HG02610 (cell line): Measurements from ENCODE around the gene MMD2.
"Not testable (repeated sequence)": the region's sequence is repeated elsewhere in the genome, so short reads cannot be mapped to it uniquely, and the experiment has no call there.

Source experiments
- ATAC-seq: cut with Tn5 transposase; IDR thresholded peaks from one replicate; pipeline ENCODE4 v1.9.1; 2021; ENCODE audit warnings: mild to moderate bottlenecking, moderate library complexity; ENCODE audit not compliant: unreplicated experiment

MMD2 gene, protein sequence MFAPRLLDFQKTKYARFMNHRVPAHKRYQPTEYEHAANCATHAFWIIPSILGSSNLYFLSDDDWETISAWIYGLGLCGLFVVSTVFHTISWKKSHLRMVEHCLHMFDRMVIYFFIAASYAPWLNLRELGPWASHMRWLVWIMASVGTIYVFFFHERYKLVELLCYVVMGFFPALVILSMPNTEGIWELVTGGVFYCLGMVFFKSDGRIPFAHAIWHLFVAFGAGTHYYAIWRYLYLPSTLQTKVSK

DNA sequence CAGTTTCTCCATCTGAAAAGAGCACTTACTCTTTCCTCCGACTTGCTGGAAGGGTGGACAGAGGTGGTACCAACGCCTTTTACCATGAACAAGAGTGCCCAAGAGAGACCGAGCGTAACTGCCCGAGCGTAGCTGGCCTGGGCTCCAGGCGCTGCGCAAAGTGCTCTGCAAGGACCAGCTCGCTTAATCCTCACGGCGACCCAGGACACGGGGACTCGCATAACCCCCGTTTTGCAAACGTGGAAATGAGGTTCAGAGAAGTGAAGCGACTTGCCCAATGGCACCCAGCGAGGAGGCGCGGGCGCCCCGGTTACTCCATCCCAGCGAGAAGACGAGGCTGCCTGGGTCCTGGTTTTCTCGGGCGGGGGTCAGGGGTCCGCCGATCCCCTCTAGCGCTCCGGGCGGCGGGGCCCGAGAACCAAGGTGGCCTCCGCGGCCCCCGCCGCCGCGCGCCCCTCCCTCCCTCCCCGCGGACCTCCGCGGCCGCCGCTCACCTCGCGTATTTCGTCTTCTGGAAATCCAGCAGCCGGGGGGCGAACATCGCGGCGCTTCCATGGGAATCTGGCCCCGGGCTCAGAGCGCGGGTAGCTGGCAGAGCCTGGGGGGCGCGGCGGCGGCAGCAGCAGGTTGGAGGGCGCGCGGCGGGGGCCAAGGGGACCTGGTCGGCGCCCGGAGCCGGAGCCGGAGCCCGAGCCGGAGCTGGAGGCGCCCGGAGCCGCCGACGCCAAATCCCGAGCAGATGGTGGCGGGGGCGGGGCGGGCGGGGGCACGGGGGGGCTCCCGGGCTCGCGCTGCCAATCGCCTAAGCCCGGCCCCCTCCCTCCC, at the start of gene MMD2:
Gene MMD2 (minus strand): TSS at position 711 of the 825 bp plus-strand sequence. CDS start 170 bp downstream, at position 541.
- ATAC-seq: no peak

DNA sequence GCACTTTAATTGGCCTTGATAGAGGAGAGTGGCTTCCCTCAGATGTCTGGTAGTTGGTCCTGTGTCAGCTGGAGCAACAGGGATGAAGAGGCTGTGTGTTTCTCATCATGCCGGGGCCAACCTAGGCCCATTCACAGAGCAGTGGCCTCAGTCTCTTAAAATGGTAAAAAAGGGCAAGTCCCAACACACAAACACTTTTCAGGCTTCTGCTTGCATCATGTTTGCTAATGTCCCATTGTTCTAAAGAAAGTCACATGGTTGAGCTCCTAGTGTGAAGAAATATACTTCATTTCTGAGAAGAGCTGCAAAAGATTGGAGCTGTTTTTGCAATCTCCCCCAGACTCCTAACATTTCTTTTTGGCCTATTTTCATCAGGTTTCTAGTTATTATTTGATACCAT, 46.1 kb upstream of the MMD2 start:
- ATAC-seq: no peak

DNA sequence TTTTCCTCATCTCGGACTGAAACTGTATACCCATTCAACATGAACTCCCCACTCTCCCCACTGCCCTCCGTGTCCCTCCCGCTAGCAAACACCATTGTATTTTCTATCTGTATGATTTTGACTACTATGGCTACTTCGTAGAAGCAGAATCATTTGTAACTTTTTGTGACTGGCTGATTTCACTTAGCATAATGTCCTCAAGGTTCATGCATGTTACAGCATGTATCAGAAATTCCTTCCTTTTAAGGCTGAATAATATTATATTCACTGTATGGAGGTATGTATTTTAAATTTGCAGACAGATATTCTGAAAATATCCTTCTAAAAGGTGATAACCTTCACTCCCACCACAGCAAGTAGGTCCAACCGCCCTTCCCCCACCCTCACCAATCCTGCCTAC, 42.9 kb upstream of the MMD2 start:
- ATAC-seq: no peak

DNA sequence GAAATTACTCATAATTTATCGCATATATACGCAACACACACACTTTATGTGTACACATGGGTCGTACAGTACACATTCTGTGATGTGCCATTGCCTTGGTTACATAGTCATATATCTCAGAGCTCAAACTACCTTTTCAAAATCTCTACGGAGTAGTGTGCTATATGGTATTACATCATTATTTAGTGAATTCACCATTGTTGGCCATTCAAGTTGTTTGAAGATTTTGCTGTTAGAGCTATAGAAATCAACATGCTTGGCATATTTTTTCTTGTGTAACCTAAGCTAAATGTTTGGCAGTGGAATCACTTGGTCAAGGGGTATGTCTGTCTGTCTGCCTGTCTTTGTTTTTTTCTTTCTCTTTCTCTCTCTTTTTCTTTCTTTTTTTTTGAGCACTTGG, 42.0 kb upstream of the MMD2 start:
- ATAC-seq: no peak

DNA sequence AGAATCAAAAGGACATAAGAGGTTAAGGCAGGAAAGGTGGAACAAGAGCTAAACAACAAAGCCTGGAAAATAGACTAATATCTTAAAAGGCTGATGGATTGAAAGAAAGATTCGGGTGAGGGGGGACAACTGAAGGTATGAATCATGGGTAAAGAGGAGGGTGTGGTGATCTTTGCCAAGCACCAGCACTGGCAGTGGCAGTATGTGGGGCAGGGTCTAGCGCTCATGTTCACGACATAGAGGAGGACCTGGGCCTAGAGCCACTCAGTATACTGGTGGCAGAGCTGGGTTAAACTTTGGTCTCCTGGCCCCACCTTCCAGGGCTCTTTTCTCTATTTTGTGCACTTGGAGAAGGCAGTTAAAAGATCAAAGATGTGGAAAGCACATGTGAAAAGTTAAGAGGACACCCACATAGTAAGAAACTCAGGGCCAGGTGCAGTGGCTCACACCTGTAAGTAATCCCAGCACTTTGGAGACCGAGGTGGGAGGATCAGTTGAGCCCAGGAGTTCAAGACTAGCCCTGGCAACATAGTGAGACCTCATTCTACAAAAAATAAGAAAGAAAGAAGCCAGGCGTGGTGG, 40.5 kb upstream of the MMD2 start:
- no peak for ATAC-seq

DNA sequence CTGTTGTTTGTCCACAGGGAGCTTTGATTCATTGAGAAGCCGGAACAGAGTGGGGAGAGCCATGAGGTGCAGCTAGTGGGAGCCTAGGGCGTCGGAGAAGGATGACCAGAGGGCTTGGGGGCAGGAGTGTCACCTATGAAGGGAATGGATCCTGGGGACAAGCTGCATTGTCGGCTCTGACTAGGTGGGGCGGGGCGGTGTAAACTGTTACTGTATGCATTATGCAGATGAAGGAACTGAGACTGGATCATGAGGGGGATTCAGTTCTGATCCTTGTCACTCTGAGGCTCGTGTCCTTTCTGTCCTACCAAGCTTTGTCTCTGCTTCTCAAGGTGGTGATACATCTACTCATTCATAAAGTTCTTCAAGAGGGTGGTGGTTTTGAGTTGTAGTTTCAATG, 39.9 kb upstream of the MMD2 start:
- no peak for ATAC-seq

DNA sequence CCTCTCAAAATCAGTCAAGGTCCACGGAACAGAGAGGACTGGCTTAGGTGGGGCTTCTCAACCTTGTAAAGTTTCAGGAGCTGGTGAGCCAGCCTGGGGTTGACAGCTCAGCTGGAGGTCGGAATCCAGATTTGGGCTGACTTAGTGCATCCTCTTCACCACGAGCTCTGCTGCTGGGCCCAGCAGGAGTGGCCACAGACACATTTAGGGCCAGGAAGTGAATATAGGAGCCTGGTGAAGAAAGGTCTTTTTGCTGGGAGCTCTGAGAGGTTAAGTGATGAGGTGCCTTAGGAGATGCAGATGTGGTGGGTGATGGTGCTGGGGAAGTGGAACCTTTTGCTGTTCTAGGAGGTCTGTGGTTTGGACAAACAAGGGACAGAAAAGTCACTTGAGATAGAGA, 39.3 kb upstream of the MMD2 start:
- ATAC-seq: no peak

DNA sequence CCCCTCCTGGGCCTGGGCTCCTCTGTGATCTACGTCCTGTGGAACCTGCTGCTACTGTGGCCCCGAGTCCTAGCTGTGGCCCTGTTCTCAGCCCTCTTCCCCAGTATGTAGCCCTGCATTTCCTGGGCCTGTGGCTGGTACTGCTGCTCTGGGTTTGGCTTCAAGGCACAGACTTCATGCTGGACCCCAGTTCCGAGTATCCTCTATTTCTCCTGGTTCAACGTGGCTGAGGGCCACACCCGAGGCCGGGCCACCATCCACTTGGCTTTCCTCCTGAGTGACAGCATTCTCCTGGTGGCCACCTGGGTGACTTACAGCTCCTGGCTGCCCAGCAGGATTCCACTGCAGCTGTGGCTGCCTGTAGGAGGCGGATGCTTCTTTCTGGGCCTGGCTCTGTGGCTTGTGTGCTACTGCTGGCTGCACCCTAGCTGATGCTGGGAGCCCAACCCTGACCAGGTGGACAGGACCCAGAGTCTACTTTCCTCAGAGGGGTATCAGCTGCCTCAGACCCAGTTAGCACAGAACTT, 37.8 kb upstream of the MMD2 start:
- ATAC-seq: no peak

DNA sequence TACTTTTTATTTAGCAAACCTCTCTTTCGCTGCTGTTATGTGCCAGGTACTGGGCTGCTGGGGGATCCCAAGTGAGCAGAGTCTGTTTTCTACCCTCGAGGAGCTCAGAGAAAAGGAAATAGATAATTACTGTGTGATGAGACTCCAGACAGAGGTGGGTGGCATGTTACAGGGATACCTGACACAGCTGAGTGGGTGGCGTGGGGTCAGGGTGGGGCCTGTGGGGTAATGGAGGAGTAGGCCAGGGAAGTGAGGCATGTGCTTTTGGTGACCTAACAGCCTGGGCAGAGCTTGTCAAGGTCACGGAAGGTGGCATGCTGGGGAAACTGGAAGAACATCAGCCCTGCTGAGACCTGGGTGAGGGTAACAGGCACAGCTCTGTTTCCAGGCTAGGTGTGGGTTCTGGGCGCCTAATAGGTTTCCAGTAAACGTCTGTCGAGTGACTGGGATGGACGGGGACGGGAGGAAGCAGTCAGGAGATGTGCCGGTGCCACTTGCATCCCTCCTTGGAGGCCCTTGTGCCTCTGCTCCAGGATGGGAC, 36.5 kb upstream of the MMD2 start:
- no peak for ATAC-seq

DNA sequence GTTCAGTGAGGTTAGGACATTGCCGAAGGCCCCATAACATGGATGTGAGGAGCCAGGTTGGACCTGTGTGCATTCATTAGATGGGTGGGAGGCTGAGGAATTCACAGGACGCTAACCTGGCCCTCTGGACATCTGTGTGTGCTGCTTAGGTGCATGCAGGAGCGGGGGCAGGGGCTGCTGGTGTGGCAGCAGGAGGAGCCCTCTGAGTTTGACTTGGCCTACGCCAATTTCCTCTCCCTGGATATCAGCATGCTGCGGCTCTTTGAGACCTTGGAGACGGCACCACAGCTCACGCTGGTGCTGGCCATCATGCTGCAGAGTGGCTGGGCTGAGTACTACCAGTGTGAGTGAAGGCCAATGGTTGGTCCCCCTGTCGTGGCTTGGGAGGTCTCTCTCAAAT, 34.5 kb upstream of the MMD2 start:
- ATAC-seq: no peak

DNA sequence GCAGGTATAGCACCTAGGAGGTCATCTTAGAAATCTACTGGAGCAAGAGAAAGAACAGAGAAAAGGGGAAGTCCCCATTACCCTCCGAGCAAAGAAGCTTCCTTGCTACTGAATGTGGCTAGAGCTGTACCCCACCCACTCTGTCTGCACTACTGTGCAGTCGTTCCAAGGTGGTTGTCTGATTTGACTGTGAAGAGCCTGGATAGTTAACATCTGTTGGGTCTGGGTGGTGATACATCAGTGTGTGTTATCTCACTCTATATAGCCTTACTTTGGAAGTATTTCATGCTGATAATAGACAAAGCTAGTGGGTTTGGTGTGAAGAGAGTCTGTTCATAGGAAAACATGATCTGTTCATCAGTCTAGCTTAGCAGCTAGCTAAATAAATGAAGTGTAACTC, 23.8 kb upstream of the MMD2 start:
- ATAC-seq: peak; percentile 90

DNA sequence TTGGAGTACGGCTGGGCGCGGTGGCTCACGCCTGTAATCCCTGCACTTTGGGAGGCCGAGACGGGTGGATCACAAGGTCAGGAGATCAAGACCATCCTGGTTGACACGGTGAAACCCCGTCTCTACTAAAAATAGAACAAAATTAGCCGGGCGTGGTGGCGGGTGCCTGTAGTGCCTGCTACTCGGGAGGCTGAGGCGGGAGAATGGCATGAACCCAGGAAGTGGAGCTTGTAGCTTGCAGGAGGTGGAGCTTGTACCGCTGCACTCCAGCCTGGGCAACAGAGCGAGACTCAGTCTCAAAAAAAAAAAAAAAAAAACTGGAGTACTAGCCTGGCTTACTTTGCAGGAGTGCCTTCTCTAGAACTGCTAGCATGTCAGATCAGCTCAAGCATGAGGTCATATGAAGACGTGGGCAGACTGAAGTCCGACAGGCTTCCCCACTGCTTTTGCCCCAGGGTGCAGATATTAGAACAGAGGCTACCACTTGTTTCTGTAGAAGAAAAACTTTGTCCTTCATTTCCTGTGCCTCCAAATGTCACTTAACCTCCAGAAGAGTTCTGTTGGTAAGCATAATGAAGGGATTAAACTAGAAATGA, 22.4 kb upstream of the MMD2 start:
- ATAC-seq: not testable (repeated sequence)

DNA sequence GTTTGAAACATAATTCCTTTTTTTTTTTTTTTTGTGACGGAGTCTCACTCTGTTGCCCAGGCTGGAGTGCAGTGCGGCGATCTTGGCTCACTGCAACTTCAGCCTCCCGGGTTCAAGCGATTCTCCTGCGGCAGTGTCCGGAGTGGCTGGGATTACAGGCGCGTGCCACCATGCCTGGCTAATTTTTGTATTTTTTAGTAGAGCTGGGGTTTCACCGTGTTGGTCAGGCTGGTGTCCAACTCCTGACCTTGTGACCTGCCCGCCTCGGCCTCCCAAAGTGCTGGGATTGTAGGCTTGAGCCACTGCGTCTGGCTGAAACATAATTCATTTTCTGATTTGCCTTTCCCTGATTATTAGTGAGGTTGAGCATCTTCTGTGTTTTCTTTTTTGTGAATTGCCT, 16.6 kb upstream of the MMD2 start:
- not testable (repeated sequence) for ATAC-seq

DNA sequence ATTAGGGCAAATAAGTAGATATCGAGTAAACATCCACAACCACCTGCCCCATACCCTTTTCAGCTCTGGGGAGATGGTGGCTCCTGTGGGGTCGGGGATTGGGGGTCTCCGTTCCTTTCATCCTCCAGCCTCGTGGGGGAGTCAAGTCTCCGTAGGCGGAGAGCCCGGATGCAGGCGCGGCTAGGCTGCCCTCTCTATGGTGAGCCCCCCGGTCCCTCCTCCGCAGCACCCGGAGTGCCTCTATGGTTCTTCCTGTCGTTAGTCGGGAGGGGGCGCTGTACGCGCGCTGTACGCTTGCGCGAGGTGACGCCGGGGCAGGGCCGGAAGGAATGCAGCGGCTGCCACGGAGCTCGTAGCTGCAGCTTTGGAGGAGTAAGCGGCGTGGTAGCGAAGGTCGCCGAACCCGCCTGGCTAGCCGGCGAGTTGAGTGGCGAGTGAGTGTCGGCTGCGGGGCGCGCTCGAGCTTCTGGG, 14.8 kb upstream of the MMD2 start:
- peak; percentile 90 for ATAC-seq

DNA sequence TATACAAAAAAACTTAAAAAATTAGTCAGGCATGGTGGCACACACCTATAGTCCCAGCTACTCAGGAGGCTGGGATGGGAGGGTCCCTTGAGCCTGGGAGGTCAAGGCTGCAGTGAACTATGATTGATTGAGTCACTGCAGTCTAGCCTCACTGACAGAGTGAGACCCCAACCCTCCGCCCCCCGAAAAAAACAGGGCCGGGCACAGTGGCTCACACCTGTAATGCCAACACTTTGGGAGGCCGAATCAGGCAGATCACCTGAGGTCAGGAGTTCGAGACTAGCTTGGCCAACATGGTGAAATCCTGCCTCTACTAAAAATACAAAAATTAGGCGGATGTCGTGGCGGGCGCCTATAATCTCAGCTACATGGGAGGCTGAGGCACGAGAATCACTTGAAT, 13.5 kb upstream of the MMD2 start:
- not testable (repeated sequence) for ATAC-seq

DNA sequence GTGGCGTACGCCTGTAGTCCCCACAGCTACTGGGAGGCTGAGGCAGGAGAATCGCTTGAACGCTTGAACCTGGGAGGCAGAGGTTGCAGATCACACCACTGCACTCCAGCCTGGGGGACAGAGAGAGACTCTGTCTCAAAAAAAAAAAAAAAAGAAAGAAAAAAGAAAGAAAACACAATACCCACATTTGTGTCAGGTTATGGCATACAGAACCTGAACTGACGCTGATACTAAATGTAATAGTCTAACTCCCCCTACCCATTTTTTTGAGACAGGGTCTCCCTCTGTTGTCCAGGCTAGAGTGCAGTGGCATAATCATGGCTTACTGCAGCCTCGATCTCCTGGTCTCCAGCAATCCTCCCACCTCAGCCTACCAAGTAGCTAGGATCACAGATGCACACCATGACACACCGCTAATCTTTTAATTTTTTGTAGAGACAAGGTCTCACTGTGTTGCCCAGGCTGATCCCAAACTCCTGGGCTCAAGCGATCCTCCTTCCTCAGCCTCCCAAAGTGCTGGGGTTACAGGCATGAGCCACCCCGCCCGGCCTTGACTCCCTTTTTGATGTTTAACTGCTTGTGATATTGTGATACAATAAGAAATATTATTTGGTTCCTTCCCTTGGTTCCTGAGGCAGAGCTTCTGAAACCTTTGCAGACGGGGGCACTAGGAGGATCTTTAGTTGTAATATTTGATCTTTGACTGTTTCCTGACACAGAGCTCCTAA, 6.5 kb upstream of the MMD2 start:
- no peak for ATAC-seq

DNA sequence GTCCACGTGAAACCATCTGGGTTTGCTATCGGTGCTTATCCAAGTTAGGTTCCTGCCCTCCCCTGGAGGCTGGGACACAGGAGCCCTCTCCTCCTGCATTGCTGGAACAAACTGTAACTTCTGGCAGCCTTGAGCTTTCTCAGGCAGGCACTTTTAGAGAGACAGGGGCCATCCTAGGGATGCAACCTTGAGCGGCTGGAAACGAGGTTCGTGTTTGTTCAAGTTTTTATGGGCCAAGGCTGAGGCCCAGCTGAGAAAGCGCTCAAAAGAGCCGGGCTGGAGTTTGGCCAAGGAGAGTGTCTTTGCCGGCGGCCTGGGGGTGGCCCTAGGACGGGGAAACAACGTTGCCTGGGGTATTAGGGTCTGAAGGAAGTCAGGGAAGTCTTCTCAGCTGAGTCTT, 5.5 kb upstream of the MMD2 start:
- no peak for ATAC-seq

DNA sequence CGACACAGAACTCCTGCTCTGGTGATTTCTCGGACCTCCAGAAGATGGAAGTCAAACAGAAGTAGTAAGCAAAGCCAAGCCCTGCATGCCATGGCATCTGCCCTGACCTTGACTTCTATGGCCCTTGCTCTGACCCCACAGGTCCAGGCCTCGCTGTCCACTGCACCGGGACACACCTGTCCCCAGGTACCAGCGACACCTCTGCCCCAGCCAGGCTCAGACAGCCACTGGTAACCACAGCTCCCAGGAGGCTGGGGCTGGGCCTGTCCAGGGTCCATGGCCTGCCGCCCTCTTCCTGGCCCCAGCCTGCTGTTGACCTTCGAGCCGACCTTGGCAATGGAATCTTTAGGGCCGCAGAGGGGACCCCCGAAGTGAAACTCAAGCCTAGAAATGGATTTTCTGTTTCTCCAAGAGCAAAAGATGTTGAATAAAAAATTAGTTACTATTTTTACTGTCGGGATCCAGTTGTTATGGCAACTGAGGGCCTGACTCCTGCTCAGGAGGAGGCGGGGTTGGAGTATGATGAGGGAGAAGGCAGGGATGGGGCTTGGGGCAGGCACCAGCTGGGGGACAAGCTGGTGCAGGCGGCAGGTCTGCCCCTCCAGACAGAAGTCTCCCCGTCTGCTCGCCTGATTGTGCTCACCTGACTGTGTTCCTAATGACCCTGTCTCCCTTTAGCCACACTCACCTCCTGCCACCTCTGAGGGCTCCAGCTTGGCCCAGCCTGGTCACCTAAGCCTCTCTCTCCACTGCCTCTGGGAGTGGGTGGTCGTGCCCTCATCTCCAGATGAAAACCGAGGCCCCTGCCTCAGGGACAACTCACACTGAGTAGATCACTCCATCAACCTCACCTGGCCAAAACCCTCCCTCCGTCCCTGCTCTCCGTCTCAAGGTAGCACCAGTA, 4.1 kb upstream of the MMD2 start:
- ATAC-seq: no peak

DNA sequence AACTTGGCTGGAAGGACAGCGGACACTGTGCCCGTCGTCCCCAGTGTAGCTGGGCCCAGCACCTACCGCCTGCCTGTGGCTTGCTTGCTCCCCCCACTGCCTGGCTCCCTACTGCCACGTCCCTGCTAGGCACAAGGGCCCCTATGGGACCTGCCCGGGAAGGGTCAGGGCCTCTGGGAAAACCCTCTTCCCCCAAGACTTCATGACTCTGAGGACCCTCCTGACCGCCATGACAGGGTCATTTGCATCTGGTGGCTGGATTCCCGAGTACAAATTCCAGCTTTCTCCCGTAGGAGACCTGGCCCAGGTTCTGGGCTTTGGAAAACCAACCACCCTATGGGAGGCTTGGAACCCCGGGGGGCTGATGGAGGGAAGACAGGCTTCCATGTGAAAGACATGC, 1.4 kb upstream of the MMD2 start:
- ATAC-seq: no peak
